ENCODE data around the gene MDP1. TPM values are rescaled to one million over a fixed set of nuclear protein-coding genes. Genes with fewer than 3 reads are reported as not detected.

Gene MDP1
- total and polyA plus RNA-seq, 10 donors, result 11.0 to 39.6 (median 22.4) TPM

GRCh38 chr14:24189460-24189859, 26.4 kb downstream of the MDP1 start:
- Histone ChIP-seq H3K4me3 (peak overlapping the region in 1 of 8 donors; percentile 80), H3K4me1 (peaks cover 19 to 72% (median 34%) of the 10 kb centered on the region in 6 donors), H3K27me3 (replicated peaks in 1 of 7) (no peaks in the 10 kb centered on the region), H3K27ac (peak overlapping the region in 6 of 8 donors; percentile 10 to 87 (median 77)), H3K9me3 (no peaks in the 10 kb centered on the region), H3K36me3 (peaks cover 0 to 60% (median 34%) of the 10 kb centered on the region in 6 donors)
- intact Hi-C loops (cut with DNase I; ENCODE audit: low total_unique reads), result no loop called here
- no peak for DNase-seq
- 91 to 96% (median 93%) methylated on average over 9 of the region's 9 CpGs for WGBS, 5 donors
- no peak for TF ChIP-seq POLR2AphosphoS5 (IDR thresholded peaks at IDR 0.05)
- no peak for TF ChIP-seq CTCF (IDR thresholded peaks at IDR 0.05 in 8 of 11, conservative IDR thresholded peaks at IDR 0.05 in 3 of 11)
- TF ChIP-seq POLR2A (IDR thresholded peaks at IDR 0.05), result no peak

- WGBS, 5 donors, result 0 to 2% (median 1%) methylated on average over 3 of the region's 3 CpGs
- intact Hi-C loops (cut with DNase I; ENCODE audit: low total_unique reads), result no loop called here
- Histone ChIP-seq H3K27ac (peak overlapping the region; percentile 1 to 87 (median 69)), H3K9me3 (no peaks in the 10 kb centered on the region), H3K36me3 (peaks cover 0 to 65% (median 39%) of the 10 kb centered on the region in 6 donors), H3K4me3 (peak overlapping the region; percentile 64 to 90 (median 78)), H3K4me1 (peaks cover 15 to 67% (median 29%) of the 10 kb centered on the region in 6 donors), H3K27me3 (replicated peaks in 1 of 7) (no peaks in the 10 kb centered on the region)
- no peak for DNase-seq
- no peak for TF ChIP-seq POLR2A (IDR thresholded peaks at IDR 0.05)
- TF ChIP-seq CTCF (IDR thresholded peaks at IDR 0.05 in 8 of 11, conservative IDR thresholded peaks at IDR 0.05 in 3 of 11), result no peak
- no peak for TF ChIP-seq POLR2AphosphoS5 (IDR thresholded peaks at IDR 0.05)
These were observed 26.8 kb downstream of the MDP1 start for GRCh38 chr14:24189059-24189375.

- intact Hi-C loops (cut with DNase I; ENCODE audit: low total_unique reads), result no loop called here
- TF ChIP-seq CTCF (IDR thresholded peaks at IDR 0.05 in 8 of 11, conservative IDR thresholded peaks at IDR 0.05 in 3 of 11) (peak in 1 of 11 experiments; percentile 17), POLR2A (IDR thresholded peaks at IDR 0.05) (peak in 2 of 3 donors; percentile 19 to 49), POLR2AphosphoS5 (IDR thresholded peaks at IDR 0.05) (peak; percentile 88 to 89 (median 89))
- H3K4me3 ChIP-seq, result peak within 1 kb of the TSS; percentile 64 to 90 (median 78)
- peaks cover 13 to 63% (median 27%) of the 10 kb centered on the region in 6 donors for H3K4me1 ChIP-seq
- H3K27ac ChIP-seq, result peak within 1 kb of the TSS; percentile 47 to 87 (median 69)
- peaks cover 0 to 70% (median 44%) of the 10 kb centered on the region in 6 donors for H3K36me3 ChIP-seq
- WGBS, 5 donors, result 0 to 1% (median 0%) methylated on average over 45 to 65 of the region's 65 CpGs
- peak; percentile 97 for DNase-seq
- no peaks in the 10 kb centered on the region for H3K27me3 ChIP-seq (replicated peaks in 1 of 7)
- H3K9me3 ChIP-seq, result no peaks in the 10 kb centered on the region
These were observed 27.4 kb downstream of the MDP1 start, which contains the start of gene IPO4 for GRCh38 chr14:24188251-24189058. TSS of gene IPO4 (minus strand) at chr14:24188816. CDS start at chr14:24188787, 29 bp downstream.

GRCh38 chr14:24187539-24187915, 28.3 kb downstream of the MDP1 start:
- no peaks in the 10 kb centered on the region for H3K27me3 ChIP-seq (replicated peaks in 1 of 7)
- no peak for DNase-seq
- peak overlapping the region in 7 of 8 donors; percentile 64 to 90 (median 80) for H3K4me3 ChIP-seq
- TF ChIP-seq CTCF (IDR thresholded peaks at IDR 0.05 in 8 of 11, conservative IDR thresholded peaks at IDR 0.05 in 3 of 11) (no peak), POLR2A (IDR thresholded peaks at IDR 0.05) (no peak), POLR2AphosphoS5 (IDR thresholded peaks at IDR 0.05) (no peak)
- H3K27ac ChIP-seq, result peak overlapping the region in 3 of 8 donors; percentile 76 to 87 (median 81)
- intact Hi-C loops (cut with DNase I; ENCODE audit: low total_unique reads), result no loop called here
- no peaks in the 10 kb centered on the region for H3K9me3 ChIP-seq
- peaks cover 13 to 57% (median 27%) of the 10 kb centered on the region in 6 donors for H3K4me1 ChIP-seq
- peaks cover 0 to 71% (median 51%) of the 10 kb centered on the region in 6 donors for H3K36me3 ChIP-seq
- 69 to 100% (median 84%) methylated on average over 1 to 2 of the region's 2 CpGs for WGBS, 5 donors

All from spleen (tissue), 11 donors.